Measurements from ENCODE around the gene NALCN. TPM values are rescaled to one million over a fixed set of nuclear protein-coding genes. Genes with fewer than 3 reads are reported as not detected.
A peak's percentile ranks its signal among the peaks of the same experiment; 100 is the strongest.

Gene NALCN
- total and polyA plus RNA-seq, 2 experiments from 2014 or later = 0.50 to 0.87 TPM

DNA sequence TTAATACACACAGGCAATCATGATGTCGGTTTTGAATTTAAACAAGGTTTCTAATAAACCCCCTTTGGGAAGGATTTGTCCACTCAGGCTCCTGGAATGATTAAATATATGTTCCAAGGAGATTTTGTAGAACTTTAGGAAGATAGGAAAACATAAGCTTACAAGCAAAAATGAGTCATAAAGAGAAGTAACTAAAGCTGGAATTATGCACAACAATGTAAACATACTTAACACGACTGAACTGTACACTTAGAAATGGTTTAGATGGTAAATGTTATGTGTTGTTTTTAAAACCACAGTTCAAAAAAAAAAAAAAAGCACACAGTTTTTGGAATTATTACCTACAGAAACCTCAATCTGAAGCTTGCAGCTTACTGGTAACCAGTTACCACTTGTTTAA is 304.4 kb downstream of the NALCN start:
- DNase-seq (ENCODE audit: low spot score) (no peak), ATAC-seq (no peak)
- Mint-ChIP-seq H3K9me3 (peaks cover 5% of the 10 kb centered on the region), H3K27me3 (ENCODE audit: insufficient read depth, low read depth, poor library complexity) (no peaks in the 10 kb centered on the region), H3K4me3 (no peak overlapping the region), H3K36me3 (ENCODE audit: low read depth) (peaks cover 6% of the 10 kb centered on the region), H3K27ac (no peak overlapping the region), H3K4me1 (peaks cover 39% of the 10 kb centered on the region)
- no peak overlapping the region for H3K4me3 ChIP-seq
- H3K9me2 ChIP-seq (ENCODE audit: insufficient read depth) = peaks cover 8% of the 10 kb centered on the region
- no peaks in the 10 kb centered on the region for H3K27me3 ChIP-seq (ENCODE audit: insufficient read depth)
- no peaks in the 10 kb centered on the region for H3K79me2 ChIP-seq (replicated peaks; ENCODE audit: insufficient read depth)
- no peaks in the 10 kb centered on the region for H3F3A ChIP-seq (replicated peaks; ENCODE audit: low read depth)
- H3K27ac ChIP-seq (ENCODE audit: low read depth) = no peak overlapping the region
- TF ChIP-seq ZNF114 (CRISPR knock-in tag; IDR thresholded peaks at IDR 0.05) (no peak), CTCF (conservative IDR thresholded peaks at IDR 0.05; ENCODE audit: low read depth in 2 of 2) (no peak), REST (IDR thresholded peaks at IDR 0.05; ENCODE audit: unreplicated experiment) (no peak), CREB1 (CRISPR knock-in tag; IDR thresholded peaks at IDR 0.05; ENCODE audit: low read depth) (no peak), POLR2AphosphoS5 (IDR thresholded peaks at IDR 0.05; ENCODE audit: low read depth) (no peak), JUNB (IDR thresholded peaks at IDR 0.05; ENCODE audit: unreplicated experiment) (no peak), NANOG (IDR thresholded peaks at IDR 0.05; ENCODE audit: borderline replicate concordance) (no peak)
- H3K36me3 ChIP-seq (ENCODE audit: insufficient read depth) = 0 out of 2 replicates have a peak, but pooled peaks cover 3% of the 10 kb centered on the region
- H3K4me2 ChIP-seq = no peak overlapping the region
- no peak overlapping the region for H2AFZ ChIP-seq
- no peaks in the 10 kb centered on the region for H4K20me1 ChIP-seq (replicated peaks; ENCODE audit: insufficient read depth)
- peaks cover 31% of the 10 kb centered on the region for H3K4me1 ChIP-seq (ENCODE audit: insufficient read depth)

- Histone ChIP-seq H3K36me3 (ENCODE audit: insufficient read depth) (0 out of 2 replicates have a peak, but pooled peaks cover 3% of the 10 kb centered on the region), H3K4me3 (no peak overlapping the region), H3K27ac (ENCODE audit: low read depth) (no peak overlapping the region), H3K27me3 (ENCODE audit: insufficient read depth) (no peaks in the 10 kb centered on the region), H3F3A (replicated peaks; ENCODE audit: low read depth) (no peaks in the 10 kb centered on the region), H3K9me2 (ENCODE audit: insufficient read depth) (peaks cover 12% of the 10 kb centered on the region), H3K4me1 (ENCODE audit: insufficient read depth) (peaks cover 6% of the 10 kb centered on the region), H2AFZ (peak overlapping the region; percentile 54; the same call in 1 of the 2 replicates), H3K79me2 (replicated peaks; ENCODE audit: insufficient read depth) (no peaks in the 10 kb centered on the region), H3K4me2 (no peak overlapping the region), H4K20me1 (replicated peaks; ENCODE audit: insufficient read depth) (no peaks in the 10 kb centered on the region)
- no peak for TF ChIP-seq CTCF (conservative IDR thresholded peaks at IDR 0.05; ENCODE audit: low read depth in 2 of 2)
- no peak for TF ChIP-seq CREB1 (CRISPR knock-in tag; IDR thresholded peaks at IDR 0.05; ENCODE audit: low read depth)
- TF ChIP-seq ZNF331 (CRISPR knock-in tag; IDR thresholded peaks at IDR 0.05; ENCODE audit: low read depth) = no peak
- no peak for TF ChIP-seq EZH2phosphoT487 (IDR thresholded peaks at IDR 0.05; ENCODE audit: unreplicated experiment)
- no peak for TF ChIP-seq STAT1 (IDR thresholded peaks at IDR 0.05; ENCODE audit: unreplicated experiment)
- no peak for TF ChIP-seq JUNB (IDR thresholded peaks at IDR 0.05; ENCODE audit: unreplicated experiment)
- DNase-seq (ENCODE audit: low spot score) (no peak), ATAC-seq (no peak)
- H3K27me3 Mint-ChIP-seq (ENCODE audit: insufficient read depth, low read depth, poor library complexity) = no peaks in the 10 kb centered on the region
- H3K27ac Mint-ChIP-seq = no peak overlapping the region
- H3K4me1 Mint-ChIP-seq = peaks cover 10% of the 10 kb centered on the region; the same call in 2 of the 3 replicates
- peaks cover 19% of the 10 kb centered on the region for H3K36me3 Mint-ChIP-seq (ENCODE audit: low read depth)
- H3K4me3 Mint-ChIP-seq = no peak overlapping the region
- peaks cover 17% of the 10 kb centered on the region for H3K9me3 Mint-ChIP-seq
Observed at GRCh38 chr13:101109005-101109404, 307.3 kb downstream of the NALCN start.
